Uterus (tissue), 4 donors: Measurements from ENCODE around the gene PROC. TPM values are rescaled to one million over a fixed set of nuclear protein-coding genes. Genes with fewer than 3 reads are reported as not detected.
"Not testable (repeated sequence)": the region's sequence is repeated elsewhere in the genome, so short reads cannot be mapped to it uniquely, and the experiment has no call there.

Source experiments
- DNase-seq, 2 donors: peaks; one replicate each; pipeline ENCODE4 v3.0.0-alpha.2; 2019 to 2020
- H3K27ac ChIP-seq, 2 donors: fragments of 200-600 bp; sonication (generic); 1 replicate in 1 of 2; 2 replicates in 1 of 2; pipeline ENCODE4 v1.5.1; 2016 to 2018
- H3K27me3 ChIP-seq, 2 donors: fragments of 200-600 bp; sonication (generic); one replicate each; pipeline ENCODE4 v1.5.1; 2018 to 2019; ENCODE audit warnings: control low read depth in 1 of 2
- H3K36me3 ChIP-seq, 2 donors: fragments of 200-600 bp; sonication (generic); one replicate each; pipeline ENCODE4 v1.5.1; 2019; ENCODE audit warnings: control low read depth in 1 of 2
- H3K4me1 ChIP-seq, 2 donors: fragments of 200-600 bp; sonication (generic); one replicate each; pipeline ENCODE4 v1.5.1; 2018 to 2019; ENCODE audit warnings: control low read depth in 1 of 2
- H3K4me3 ChIP-seq, 2 donors: fragments of 200-600 bp; sonication (generic); 1 replicate in 1 of 2; 2 replicates in 1 of 2; pipeline ENCODE4 v1.5.1; 2018 to 2019; ENCODE audit warnings: mild to moderate bottlenecking in 1 of 2
- H3K9me3 ChIP-seq, 2 donors: fragments of 200-600 bp; sonication (generic); one replicate each; pipeline ENCODE4 v1.5.1; 2019; ENCODE audit warnings: control low read depth in 1 of 2
- CTCF ChIP-seq, 4 experiments: fragments of 200-600 bp in 2 of 4; fragments of 450-650 bp in 2 of 4; sonication (generic) in 2 of 4; IDR thresholded peaks; one replicate each; pipeline ENCODE4 v1.5.1; 2016 to 2019; ENCODE audit warnings: antibody characterized with exemption in 4 of 4, mild to moderate bottlenecking in 2 of 4, moderate library complexity in 1 of 4
- POLR2A ChIP-seq, 2 donors: fragments of 450-650 bp; IDR thresholded peaks; one replicate each; pipeline ENCODE4 v1.6.1; 2016; ENCODE audit warnings: antibody characterized with exemption in 2 of 2, mild to moderate bottlenecking in 1 of 2, moderate library complexity in 1 of 2
- intact Hi-C: fragments of 100-400 bp; cut with DNase I; formaldehyde crosslinking; loops from one replicate; pipeline ENCODE4 v1.15.1; 2023; ENCODE audit warnings: low total_unique reads
- total RNA-seq, 4 donors: library from RNA; depleted of rRNA in 3 of 4; stranded (reverse); fragments of >200 nt in 3 of 4; gene quantifications; one replicate each; pipeline versions ENCODE4 v1.1.0 to v1.2.4, GENCODE V29; 2014 to 2023
- donor health status: DM: yes; HTN: yes; CAD: no.

PROC gene
- total RNA-seq, 4 donors from 2014 or later, result 0.21 TPM; not detected in 3

DNA sequence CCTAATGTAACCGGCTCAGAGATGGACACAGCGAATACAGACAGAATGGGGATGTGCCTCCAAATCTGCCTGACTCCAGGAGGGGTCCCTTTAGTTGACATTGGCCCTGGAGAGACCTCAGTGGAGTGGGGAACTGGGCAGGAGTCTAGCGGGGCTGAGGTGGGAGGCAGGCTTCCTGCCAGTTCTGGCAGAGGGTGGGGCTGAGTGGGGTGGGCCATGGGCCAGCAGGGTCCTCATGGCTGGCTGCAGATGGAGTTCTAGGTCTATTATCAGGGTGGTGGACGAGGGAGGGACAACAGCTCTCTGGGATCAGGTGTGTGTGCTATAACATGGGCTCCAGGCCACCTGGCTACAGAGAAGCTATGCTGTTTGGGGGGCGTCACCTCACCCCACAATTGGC is 21.1 kb downstream of the PROC start:
- Histone ChIP-seq H3K27me3 (no peaks in the 10 kb centered on the region), H3K4me3 (no peak overlapping the region), H3K27ac (no peak overlapping the region), H3K4me1 (no peaks in the 10 kb centered on the region), H3K9me3 (no peaks in the 10 kb centered on the region), H3K36me3 (no peaks in the 10 kb centered on the region)
- intact Hi-C loops, result no loop called here
- DNase-seq, result no peak
- TF ChIP-seq CTCF (IDR thresholded peaks at IDR 0.05), result no peak
- TF ChIP-seq POLR2A (IDR thresholded peaks at IDR 0.05), result no peak

DNA sequence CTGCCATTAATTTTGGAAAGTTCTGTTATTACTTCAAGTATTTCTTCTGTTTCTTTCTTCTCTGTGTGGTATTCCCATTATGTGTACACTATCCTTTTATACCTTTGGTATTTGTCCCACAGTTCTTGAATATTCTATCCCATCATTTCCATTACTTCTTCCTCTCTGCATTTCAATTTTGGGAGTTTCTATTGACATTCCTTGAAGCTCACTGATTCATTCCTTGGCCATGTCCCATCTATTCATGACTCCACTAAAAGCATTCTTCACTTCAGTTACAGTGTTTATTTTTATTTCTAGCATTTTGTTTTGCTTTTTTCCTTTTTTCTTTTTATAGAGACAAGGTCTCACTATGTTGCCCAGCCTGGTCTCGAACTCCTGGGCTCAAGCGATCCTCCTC is 30.3 kb downstream of the PROC start:
- Histone ChIP-seq H3K9me3 (no peaks in the 10 kb centered on the region), H3K4me3 (no peak overlapping the region), H3K36me3 (no peaks in the 10 kb centered on the region), H3K27me3 (no peaks in the 10 kb centered on the region), H3K27ac (no peak overlapping the region), H3K4me1 (no peaks in the 10 kb centered on the region)
- DNase-seq, result no peak
- TF ChIP-seq CTCF (IDR thresholded peaks at IDR 0.05) (no peak), POLR2A (IDR thresholded peaks at IDR 0.05) (no peak)
- intact Hi-C loops, result no loop called here

GRCh38 chr2:127449414-127449813 is 31.2 kb downstream of the PROC start:
- Histone ChIP-seq H3K4me1 (no peaks in the 10 kb centered on the region), H3K9me3 (no peaks in the 10 kb centered on the region), H3K27me3 (no peaks in the 10 kb centered on the region), H3K4me3 (no peak overlapping the region), H3K36me3 (no peaks in the 10 kb centered on the region), H3K27ac (no peak overlapping the region)
- DNase-seq, result no peak
- TF ChIP-seq CTCF (IDR thresholded peaks at IDR 0.05), result no peak
- TF ChIP-seq POLR2A (IDR thresholded peaks at IDR 0.05), result no peak
- intact Hi-C loops, result no loop called here

- H3K36me3 ChIP-seq, result no peaks in the 10 kb centered on the region
- no peak for TF ChIP-seq POLR2A (IDR thresholded peaks at IDR 0.05)
- TF ChIP-seq CTCF (IDR thresholded peaks at IDR 0.05), result no peak
- intact Hi-C loops, result no loop called here
- no peak overlapping the region for H3K27ac ChIP-seq
- no peak for DNase-seq
- no peak overlapping the region for H3K4me3 ChIP-seq
- H3K4me1 ChIP-seq, result no peaks in the 10 kb centered on the region
- H3K9me3 ChIP-seq, result no peaks in the 10 kb centered on the region
- H3K27me3 ChIP-seq, result no peaks in the 10 kb centered on the region
These were observed 31.7 kb downstream of the PROC start for GRCh38 chr2:127449898-127450297.

GRCh38 chr2:127451981-127452380 is 33.8 kb downstream of the PROC start:
- Histone ChIP-seq H3K27me3 (no peaks in the 10 kb centered on the region), H3K27ac (no peak overlapping the region), H3K4me1 (no peaks in the 10 kb centered on the region), H3K4me3 (no peak overlapping the region), H3K36me3 (no peaks in the 10 kb centered on the region), H3K9me3 (no peaks in the 10 kb centered on the region)
- TF ChIP-seq POLR2A (IDR thresholded peaks at IDR 0.05), result no peak
- TF ChIP-seq CTCF (IDR thresholded peaks at IDR 0.05), result no peak
- intact Hi-C loops, result no loop called here
- DNase-seq, result no peak

DNA sequence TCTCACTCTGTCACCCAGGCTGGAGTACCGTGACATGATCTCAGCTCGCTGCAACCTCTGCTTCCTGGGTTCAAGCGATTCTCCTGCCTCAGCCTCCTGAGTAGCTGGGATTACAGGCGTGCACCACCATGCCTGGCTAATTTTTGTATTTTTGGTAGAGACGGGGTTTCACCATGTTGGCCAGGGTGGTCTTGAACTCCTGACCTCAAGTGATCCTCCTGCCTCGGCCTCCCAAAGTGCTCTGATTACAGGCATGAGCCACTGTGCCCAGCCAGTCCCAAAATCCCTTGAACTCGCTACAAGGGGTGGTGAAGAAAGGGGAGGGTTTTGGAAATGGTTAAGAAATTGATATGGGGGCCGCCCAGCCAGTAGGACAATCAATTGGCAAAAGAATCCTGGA is 34.2 kb downstream of the PROC start:
- H3K36me3 ChIP-seq, H3K27me3 ChIP-seq, DNase-seq, H3K9me3 ChIP-seq, H3K4me3 ChIP-seq, H3K27ac ChIP-seq, intact Hi-C loops, H3K4me1 ChIP-seq: not testable (repeated sequence)
